Spleen (tissue), 7 donors: Measurements from ENCODE around the gene SFXN3.

ENCODE experiments used
- CTCF ChIP-seq, 11 experiments: fragments of 200-600 bp in 7 of 11; fragments of 450-650 bp in 4 of 11; sonication (generic) in 4 of 11; IDR thresholded peaks in 8 of 11; conservative IDR thresholded peaks in 3 of 11; 1 replicate in 7 of 11; 2 replicates in 4 of 11; pipeline versions ENCODE4 v1.4.0 to v1.8.0; 2016 to 2021; ENCODE audit warnings: antibody characterized with exemption in 11 of 11, inconsistent platforms in 4 of 11, mild to moderate bottlenecking in 1 of 11
- POLR2A ChIP-seq, 3 donors: fragments of 450-650 bp; IDR thresholded peaks; one replicate each; pipeline ENCODE4 v1.5.1; 2017; ENCODE audit warnings: antibody characterized with exemption in 3 of 3, mild to moderate bottlenecking in 1 of 3
- POLR2AphosphoS5 ChIP-seq, 3 donors: sonication (generic); formaldehyde crosslinking; IDR thresholded peaks; one replicate each; pipeline ENCODE4 v1.5.1; 2017; ENCODE audit warnings: antibody characterized with exemption in 3 of 3
- donor health status: DM: no; HTN: no; CAD: no; lungs with moderate emphysema.
- donor health status: DM: no; HTN: no; CAD: no.
- donor health status: DM: no; HTN: no; CAD: no.

- no peak for TF ChIP-seq CTCF (IDR thresholded peaks at IDR 0.05 in 8 of 11, conservative IDR thresholded peaks at IDR 0.05 in 3 of 11)
- no peak for TF ChIP-seq POLR2A (IDR thresholded peaks at IDR 0.05)
- no peak for TF ChIP-seq POLR2AphosphoS5 (IDR thresholded peaks at IDR 0.05)
These were observed 12.3 kb downstream of the SFXN3 start for GRCh38 chr10:101043363-101043707.
